OCI-LY3 (cell line): Measurements from ENCODE around the gene FKBP9.

Experiments
- CTCF ChIP-seq: fragments of 200-600, 300-600 bp; sonication (generic); IDR thresholded peaks from 2 replicates; pipeline ENCODE4 v1.5.1; 2014; ENCODE audit warnings: antibody characterized with exemption, low read length, low read depth
- EZH2phosphoT487 ChIP-seq: fragments of 200-600 bp; shearing (Covaris generic); IDR thresholded peaks from 2 replicates; pipeline ENCODE4 v1.6.1; 2018; ENCODE audit warnings: antibody characterized with exemption, mixed run types, low read depth

- no peak for TF ChIP-seq CTCF
- TF ChIP-seq EZH2phosphoT487 = no peak
Measured at GRCh38 chr7:33054261-33054964, 97.2 kb downstream of the FKBP9 start.
